SK-N-SH (cell line): ENCODE data around the gene SMPD2. TPM values are rescaled to one million over a fixed set of nuclear protein-coding genes. Genes with fewer than 3 reads are reported as not detected.

Source experiments
- CTCF ChIA-PET: fragments of 300-600, 350-600 bp; formaldehyde crosslinking; extraction: SDS; loops from one replicate; lab custom pipeline; 2021; lab: Yijun Ruan, JAX
- POLR2A ChIA-PET: fragments of 350-600 bp; sonication (Branson Sonifier 250); formaldehyde crosslinking; extraction: SDS; loops from one replicate; lab custom pipeline; 2020; ENCODE audit warnings: antibody characterized with exemption, inconsistent platforms; lab: Yijun Ruan, JAX
- DNase-seq: peaks from one replicate; pipeline ENCODE4 v3.0.0; 2012
- H2AFZ ChIP-seq: fragments of 200-600 bp; sonication (generic); 2 replicates; pipeline ENCODE4 v1.8.1; 2016; ENCODE audit warnings: antibody characterized with exemption, mild to moderate bottlenecking, low read depth
- H3F3A ChIP-seq: fragments of 200-600 bp; sonication (generic); replicated peaks from 2 replicates; pipeline ENCODE3; 2016; ENCODE audit warnings: antibody characterized with exemption, mild to moderate bottlenecking; ENCODE audit not compliant: insufficient read depth
- H3K27ac ChIP-seq, 2 experiments: fragments of 200-500 bp in 1 of 2; fragments of 200-600 bp in 1 of 2; sonication (Bioruptor generic) in 1 of 2; sonication (generic), shearing (Covaris generic) in 1 of 2; 2 replicates each; pipeline versions ENCODE4 v1.5.1 to v1.6.1; 2014 to 2016; ENCODE audit warnings: low read depth in 2 of 2, inconsistent platforms in 1 of 2, low read length in 1 of 2, mild to moderate bottlenecking in 1 of 2, mixed read lengths in 1 of 2
- H3K27me3 ChIP-seq: fragments of 200-600 bp; sonication (generic), shearing (Covaris generic); 2 replicates; pipeline ENCODE4 v1.6.1; 2016; ENCODE audit warnings: mixed run types; ENCODE audit not compliant: insufficient read depth
- H3K36me3 ChIP-seq, 2 experiments: fragments of 200-500 bp in 1 of 2; fragments of 200-600 bp in 1 of 2; sonication (Bioruptor generic) in 1 of 2; sonication (generic) in 1 of 2; replicated peaks in 1 of 2; 2 replicates each; pipeline versions ENCODE3 to v1.5.1; 2014 to 2016; ENCODE audit warnings: low read length in 1 of 2, mild to moderate bottlenecking in 1 of 2; ENCODE audit not compliant: insufficient read depth in 2 of 2, control insufficient read depth in 1 of 2
- H3K4me1 ChIP-seq, 2 experiments: fragments of 200-500 bp in 1 of 2; fragments of 200-600 bp in 1 of 2; sonication (Bioruptor generic) in 1 of 2; sonication (generic), shearing (Covaris generic) in 1 of 2; 2 replicates each; pipeline versions ENCODE4 v1.5.1 to v1.6.1; 2014 to 2016; ENCODE audit warnings: low read depth in 1 of 2, low read length in 1 of 2, mixed run types in 1 of 2; ENCODE audit not compliant: insufficient read depth in 2 of 2, control insufficient read depth in 1 of 2
- H3K4me2 ChIP-seq: fragments of 200-600 bp; sonication (generic), shearing (Covaris generic); 2 replicates; pipeline ENCODE4 v1.6.1; 2017; ENCODE audit warnings: mixed run types
- H3K4me3 ChIP-seq, 2 experiments: fragments of 200-500 bp in 1 of 2; fragments of 200-600 bp in 1 of 2; sonication (Bioruptor generic) in 1 of 2; sonication (generic), shearing (Covaris generic) in 1 of 2; 2 replicates each; pipeline versions ENCODE4 v1.5.1 to v1.8.1; 2014 to 2016; ENCODE audit warnings: low read depth in 2 of 2, inconsistent platforms in 1 of 2, low read length in 1 of 2, mild to moderate bottlenecking in 1 of 2, mixed read lengths in 1 of 2, moderate library complexity in 1 of 2
- H3K79me2 ChIP-seq: fragments of 200-600 bp; sonication (generic); 2 replicates; pipeline ENCODE4 v1.8.1; 2017; ENCODE audit warnings: mild to moderate bottlenecking; ENCODE audit not compliant: insufficient read depth
- H3K9ac ChIP-seq: fragments of 200-600 bp; sonication (generic); 2 replicates; pipeline ENCODE4 v1.6.1; 2017; ENCODE audit warnings: mixed run types
- H3K9me2 ChIP-seq: fragments of 200-600 bp; sonication (generic); 2 replicates; pipeline ENCODE4 v1.6.1; 2017; ENCODE audit warnings: mixed run types
- H3K9me3 ChIP-seq: fragments of 200-600 bp; sonication (generic); 2 replicates; pipeline ENCODE4 v1.6.1; 2017; ENCODE audit warnings: mixed run types, mild to moderate bottlenecking, moderate library complexity
- H4K20me1 ChIP-seq: fragments of 200-600 bp; sonication (generic); 2 replicates; pipeline ENCODE4 v1.6.1; 2017; ENCODE audit warnings: mild to moderate bottlenecking, mixed run types; ENCODE audit not compliant: insufficient read depth
- ELF1 ChIP-seq: IDR thresholded peaks from 2 replicates; pipeline ENCODE4 v1.4.0; 2012
- EP300 ChIP-seq, 2 experiments: IDR thresholded peaks; 2 replicates each; pipeline versions ENCODE4 v1.4.0 to v1.6.1; 2012; ENCODE audit warnings: borderline replicate concordance in 1 of 2, low read depth in 1 of 2, low read length in 1 of 2
- FOXJ3 ChIP-seq: sonication (generic); formaldehyde crosslinking; IDR thresholded peaks from 2 replicates; pipeline ENCODE4 v1.5.1; 2020; ENCODE audit warnings: mild to moderate bottlenecking, missing genetic modification reagents
- FOXM1 ChIP-seq: IDR thresholded peaks from 2 replicates; pipeline ENCODE4 v1.4.0; 2012; ENCODE audit warnings: low read depth, mild to moderate bottlenecking
- GABPA ChIP-seq: IDR thresholded peaks from 2 replicates; pipeline ENCODE4 v1.4.0; 2012; ENCODE audit warnings: low read depth, mild to moderate bottlenecking
- GATA2 ChIP-seq: sonication (generic); formaldehyde crosslinking; IDR thresholded peaks from 2 replicates; pipeline ENCODE4 v1.5.0; 2020; ENCODE audit warnings: mild to moderate bottlenecking, missing genetic modification reagents
- MXI1 ChIP-seq: IDR thresholded peaks from 2 replicates; pipeline ENCODE4 v1.6.1; 2012; ENCODE audit warnings: mild to moderate bottlenecking, low read depth, low read length, improper control_type of control experiment
- RCOR1 ChIP-seq: fragments of 150-350 bp; IDR thresholded peaks from 2 replicates; pipeline ENCODE4 v1.6.1; 2017; ENCODE audit warnings: antibody characterized with exemption, low read length
- RFX5 ChIP-seq: IDR thresholded peaks from 2 replicates; pipeline ENCODE4 v1.6.1; 2012; ENCODE audit warnings: mild to moderate bottlenecking, improper control_type of control experiment, low read length
- TAF1 ChIP-seq: IDR thresholded peaks from 2 replicates; pipeline ENCODE4 v1.6.1; 2012; ENCODE audit warnings: low read depth, mild to moderate bottlenecking, low read length, moderate library complexity, borderline replicate concordance
- WGBS: methylation state at CpG from one replicate; pipeline ENCODE4 v1.1.6; 2017; ENCODE audit warnings: low lambda C conversion rate; 5-methylcytosine and 5-hydroxymethylcytosine counted together
- polyA plus RNA-seq, 3 experiments: library from polyadenylated mRNA; depleted of rRNA; stranded (reverse); fragments of >200 nt; gene quantifications; 2 replicates each; pipeline ENCODE4 v1.2.3, GENCODE V29; 2012
- TF ChIP-seq, protein P1 (sequence below): IDR thresholded peaks from 2 replicates; pipeline ENCODE4 v1.4.0; 2012; ENCODE audit warnings: low read depth, borderline replicate concordance
- TF ChIP-seq, protein P2 (sequence below): IDR thresholded peaks from 2 replicates; pipeline ENCODE4 v1.4.0; 2012; ENCODE audit warnings: low read depth, borderline replicate concordance

The SMPD2 gene
- polyA plus RNA-seq, 1 of the 3 experiments (the other 2 are of a cell fraction): 9.7 TPM

DNA sequence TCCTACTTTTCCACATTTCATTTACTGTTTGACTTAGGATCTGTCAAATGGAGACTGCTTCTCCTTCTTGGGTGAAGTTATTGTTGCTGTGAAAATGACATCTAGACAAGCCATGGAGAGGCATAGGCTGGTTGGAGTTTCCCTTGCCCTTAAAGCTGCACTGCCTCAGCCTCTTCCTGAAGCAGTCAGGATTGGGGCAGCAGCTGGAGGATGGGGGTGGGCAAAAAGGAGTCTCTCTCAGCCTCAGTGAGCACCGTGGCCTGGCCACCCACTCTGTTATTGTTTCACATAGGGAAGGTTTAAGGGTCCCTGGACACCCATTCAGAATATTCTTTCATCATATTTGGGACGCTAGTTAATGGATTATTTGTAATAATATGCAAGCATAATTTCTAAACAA lies 50.2 kb downstream of the SMPD2 start:
- no peak overlapping the region for H3K4me3 ChIP-seq
- no peaks in the 10 kb centered on the region for H4K20me1 ChIP-seq
- no peaks in the 10 kb centered on the region for H3K9me3 ChIP-seq
- no peak for DNase-seq
- H3F3A ChIP-seq: no peaks in the 10 kb centered on the region
- no peak overlapping the region for H3K4me2 ChIP-seq
- POLR2A ChIA-PET: no interaction called here
- CTCF ChIA-PET: interaction anchor here (1.1 kb wide), 1 partner anchor 549 kb away, joined by 3 read pairs; no protein-coding TSS in a partner anchor
- H3K9ac ChIP-seq: no peak overlapping the region
- H3K9me2 ChIP-seq: no peaks in the 10 kb centered on the region
- H3K36me3 ChIP-seq: no peaks in the 10 kb centered on the region
- no peak overlapping the region for H2AFZ ChIP-seq
- H3K27me3 ChIP-seq: no peaks in the 10 kb centered on the region; the same call in 1 of the 2 replicates
- WGBS: 51% methylated on average over 2 of the region's 2 CpGs
- H3K4me1 ChIP-seq: no peaks in the 10 kb centered on the region
- H3K27ac ChIP-seq: no peak overlapping the region
- H3K79me2 ChIP-seq: no peaks in the 10 kb centered on the region
- TF ChIP-seq, protein P1, sequence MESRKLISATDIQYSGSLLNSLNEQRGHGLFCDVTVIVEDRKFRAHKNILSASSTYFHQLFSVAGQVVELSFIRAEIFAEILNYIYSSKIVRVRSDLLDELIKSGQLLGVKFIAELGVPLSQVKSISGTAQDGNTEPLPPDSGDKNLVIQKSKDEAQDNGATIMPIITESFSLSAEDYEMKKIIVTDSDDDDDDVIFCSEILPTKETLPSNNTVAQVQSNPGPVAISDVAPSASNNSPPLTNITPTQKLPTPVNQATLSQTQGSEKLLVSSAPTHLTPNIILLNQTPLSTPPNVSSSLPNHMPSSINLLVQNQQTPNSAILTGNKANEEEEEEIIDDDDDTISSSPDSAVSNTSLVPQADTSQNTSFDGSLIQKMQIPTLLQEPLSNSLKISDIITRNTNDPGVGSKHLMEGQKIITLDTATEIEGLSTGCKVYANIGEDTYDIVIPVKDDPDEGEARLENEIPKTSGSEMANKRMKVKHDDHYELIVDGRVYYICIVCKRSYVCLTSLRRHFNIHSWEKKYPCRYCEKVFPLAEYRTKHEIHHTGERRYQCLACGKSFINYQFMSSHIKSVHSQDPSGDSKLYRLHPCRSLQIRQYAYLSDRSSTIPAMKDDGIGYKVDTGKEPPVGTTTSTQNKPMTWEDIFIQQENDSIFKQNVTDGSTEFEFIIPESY: no peak
- TF ChIP-seq, protein P2, sequence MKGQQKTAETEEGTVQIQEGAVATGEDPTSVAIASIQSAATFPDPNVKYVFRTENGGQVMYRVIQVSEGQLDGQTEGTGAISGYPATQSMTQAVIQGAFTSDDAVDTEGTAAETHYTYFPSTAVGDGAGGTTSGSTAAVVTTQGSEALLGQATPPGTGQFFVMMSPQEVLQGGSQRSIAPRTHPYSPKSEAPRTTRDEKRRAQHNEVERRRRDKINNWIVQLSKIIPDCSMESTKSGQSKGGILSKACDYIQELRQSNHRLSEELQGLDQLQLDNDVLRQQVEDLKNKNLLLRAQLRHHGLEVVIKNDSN: no peak
- TF ChIP-seq FOXJ3 (CRISPR knock-in tag) (no peak), FOXM1 (no peak), EP300 (IDR thresholded peaks at IDR 0.05; ENCODE audit: borderline replicate concordance in 1 of 2, low read depth in 1 of 2, low read length in 1 of 2) (no peak)

- no peaks in the 10 kb centered on the region for H3K36me3 ChIP-seq
- ChIA-PET CTCF (interaction anchor here (1.1 kb wide), 1 partner anchor 548 kb away, joined by 3 read pairs; no protein-coding TSS in a partner anchor), POLR2A (interaction anchor here (0.6 kb wide), 1 partner anchor 1386 kb away, joined by 3 read pairs; no protein-coding TSS in a partner anchor)
- no peak for TF ChIP-seq TAF1
- no peak for TF ChIP-seq GABPA
- TF ChIP-seq RFX5: no peak
- no peak for TF ChIP-seq ELF1
- TF ChIP-seq MXI1: no peak
- TF ChIP-seq FOXJ3 (CRISPR knock-in tag): no peak
- TF ChIP-seq GATA2 (CRISPR knock-in tag): no peak
- no peak for TF ChIP-seq RCOR1
- TF ChIP-seq, protein P2: no peak
- no peak for TF ChIP-seq EP300 (IDR thresholded peaks at IDR 0.05; ENCODE audit: borderline replicate concordance in 1 of 2, low read depth in 1 of 2, low read length in 1 of 2)
- H3K9me3 ChIP-seq: no peaks in the 10 kb centered on the region
- no peaks in the 10 kb centered on the region for H3K79me2 ChIP-seq
- no peak for DNase-seq
- no peak overlapping the region for H3K9ac ChIP-seq
- H3K4me3 ChIP-seq: no peak overlapping the region
- H3K9me2 ChIP-seq: no peaks in the 10 kb centered on the region
- H3K27me3 ChIP-seq: no peaks in the 10 kb centered on the region; the same call in 1 of the 2 replicates
- H3K4me1 ChIP-seq: no peaks in the 10 kb centered on the region
- no peaks in the 10 kb centered on the region for H4K20me1 ChIP-seq
- no peak overlapping the region for H3K4me2 ChIP-seq
- H2AFZ ChIP-seq: no peak overlapping the region
- no peak overlapping the region for H3K27ac ChIP-seq
- 47% methylated on average over 5 of the region's 5 CpGs for WGBS
- no peaks in the 10 kb centered on the region for H3F3A ChIP-seq
These were observed 50.8 kb downstream of the SMPD2 start for GRCh38 chr6:109491207-109491938.

Other genes with a start within 250 kb of the SMPD2 start
- 83.4 and 113 TPM in 2 replicates for gene CD164, start 58.3 kb upstream of the SMPD2 start, polyA plus RNA-seq (2012; rRNA removed)
- gene PPIL6, start 96 bp upstream of the SMPD2 start, polyA plus RNA-seq (2012; rRNA removed): 1.1 and 1.9 TPM in 2 replicates
- 45.6 and 56.3 TPM in 2 replicates for gene MICAL1, start 15.0 kb downstream of the SMPD2 start, polyA plus RNA-seq (2012; rRNA removed)
- gene ZBTB24, start 42.5 kb downstream of the SMPD2 start, polyA plus RNA-seq (2012; rRNA removed): 1.7 and 2.1 TPM in 2 replicates